DMS 273 treated with DMSO at 0.1 percent for 48 hours (cell line): ENCODE data around the gene LAMA5.

Experiments used
- DNase-seq: peaks from one replicate; lab custom pipeline; 2025; lab: John Stamatoyannopoulos, UW

Gene LAMA5

GRCh38 chr20:62403331-62403730 lies 36.2 kb upstream of the LAMA5 start:
- DNase-seq, result no peak

- DNase-seq, result peak; percentile 7
These were observed 35.5 kb upstream of the LAMA5 start for GRCh38 chr20:62402456-62403150.

- DNase-seq, result no peak
These were observed 34.2 kb upstream of the LAMA5 start for GRCh38 chr20:62401331-62401779.

- no peak for DNase-seq
These were observed 33.4 kb upstream of the LAMA5 start for GRCh38 chr20:62400541-62400940.

GRCh38 chr20:62400021-62400420 lies 32.9 kb upstream of the LAMA5 start:
- DNase-seq, result peak; percentile 6

GRCh38 chr20:62398120-62398821 lies 31.2 kb upstream of the LAMA5 start:
- no peak for DNase-seq

- DNase-seq, result no peak
These were observed 29.5 kb upstream of the LAMA5 start for GRCh38 chr20:62396367-62397239.

- no peak for DNase-seq
These were observed 28.5 kb upstream of the LAMA5 start for GRCh38 chr20:62395311-62396242.

GRCh38 chr20:62394248-62395245 lies 27.4 kb upstream of the LAMA5 start:
- no peak for DNase-seq

- DNase-seq, result no peak
These were observed 26.7 kb upstream of the LAMA5 start for GRCh38 chr20:62393830-62394229.

GRCh38 chr20:62393335-62393665 lies 26.2 kb upstream of the LAMA5 start:
- no peak for DNase-seq

GRCh38 chr20:62392621-62393334 lies 25.7 kb upstream of the LAMA5 start:
- DNase-seq, result no peak

- no peak for DNase-seq
These were observed 24.9 kb upstream of the LAMA5 start for GRCh38 chr20:62392077-62392418.

GRCh38 chr20:62391165-62392076 lies 24.3 kb upstream of the LAMA5 start:
- no peak for DNase-seq

GRCh38 chr20:62390317-62391164 lies 23.4 kb upstream of the LAMA5 start:
- DNase-seq, result no peak

GRCh38 chr20:62389601-62390087 lies 22.5 kb upstream of the LAMA5 start:
- DNase-seq, result no peak

- no peak for DNase-seq
These were observed 21.9 kb upstream of the LAMA5 start for GRCh38 chr20:62388839-62389600.
